Activated CD4-positive, alpha-beta T cell treated with anti-CD3 and anti-CD28 coated beads, Interleukin-2, amount 10 ng/mL, durations not matched to agents 7 days and 5 days (primary cell): ENCODE results near the gene MUC22. TPM values are rescaled to one million over a fixed set of nuclear protein-coding genes. Genes with fewer than 3 reads are reported as not detected.
"Not testable (repeated sequence)": the region's sequence is repeated elsewhere in the genome, so short reads cannot be mapped to it uniquely, and the experiment has no call there.

Source experiments
- CTCF ChIA-PET: fragments of 350-600 bp; sonication (Branson Sonifier 250); formaldehyde crosslinking; loops from one replicate; lab custom pipeline; 2021; ENCODE audit warnings: antibody characterized with exemption; lab: Charles Lee
- POLR2A ChIA-PET: fragments of 350-600 bp; sonication (Branson Sonifier 250); formaldehyde crosslinking; loops from one replicate; lab custom pipeline; 2021; ENCODE audit warnings: antibody characterized with exemption; lab: Charles Lee
- DNase-seq: peaks from one replicate; pipeline ENCODE4 v3.0.0-alpha.2; 2020
- H3K27ac Mint-ChIP-seq: one replicate; pipeline ENCODE4 v1.8.0; 2021; ENCODE audit warnings: mild to moderate bottlenecking, moderate library complexity, mixed read lengths
- H3K27me3 Mint-ChIP-seq: one replicate; pipeline ENCODE4 v1.8.0; 2021; ENCODE audit warnings: mixed read lengths
- H3K36me3 Mint-ChIP-seq: one replicate; pipeline ENCODE4 v1.8.0; 2021; ENCODE audit warnings: low read depth, mixed read lengths
- H3K4me1 Mint-ChIP-seq: one replicate; pipeline ENCODE4 v1.8.0; 2021; ENCODE audit warnings: mixed read lengths
- H3K4me3 Mint-ChIP-seq: one replicate; pipeline ENCODE4 v1.8.0; 2021; ENCODE audit warnings: mild to moderate bottlenecking, moderate library complexity, mixed read lengths
- H3K9me3 Mint-ChIP-seq: one replicate; pipeline ENCODE4 v1.8.0; 2021; ENCODE audit warnings: mixed read lengths
- total RNA-seq, 2 experiments: library from RNA; stranded (reverse); gene quantifications; one replicate each; pipeline ENCODE4 v1.2.3, GENCODE V29; 2021

Gene MUC22
- total RNA-seq, 2 experiments from 2014 or later = not detected

DNA sequence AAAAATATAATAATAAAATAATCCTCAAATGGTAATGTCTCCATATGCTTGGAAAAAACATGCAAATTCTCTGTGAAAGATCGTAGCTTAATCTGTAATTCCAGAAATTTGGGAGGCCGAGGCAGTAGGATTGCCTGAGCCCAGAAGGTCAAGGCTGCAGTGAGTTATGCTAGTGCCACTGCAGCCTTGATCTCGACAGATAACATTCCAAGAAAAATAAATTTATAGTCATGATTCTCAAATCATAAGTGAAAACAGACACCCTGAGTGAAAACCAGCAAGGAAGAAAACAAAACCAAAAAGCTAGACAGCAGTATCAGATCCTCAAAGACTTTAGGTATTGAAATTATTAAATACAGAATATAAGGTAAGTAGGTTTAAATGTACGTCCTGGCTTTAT is 30.6 kb upstream of the MUC22 start:
- DNase-seq = no peak
- ChIA-PET POLR2A (no interaction called here), CTCF (interaction anchor here (1.0 kb wide), 1 partner anchor 9 kb away, joined by 3 read pairs; no protein-coding TSS in a partner anchor)
- Mint-ChIP-seq H3K4me1 (no peaks in the 10 kb centered on the region), H3K4me3 (no peak overlapping the region), H3K9me3 (no peaks in the 10 kb centered on the region), H3K27me3 (peaks cover 30% of the 10 kb centered on the region), H3K36me3 (no peaks in the 10 kb centered on the region), H3K27ac (no peak overlapping the region)

DNA sequence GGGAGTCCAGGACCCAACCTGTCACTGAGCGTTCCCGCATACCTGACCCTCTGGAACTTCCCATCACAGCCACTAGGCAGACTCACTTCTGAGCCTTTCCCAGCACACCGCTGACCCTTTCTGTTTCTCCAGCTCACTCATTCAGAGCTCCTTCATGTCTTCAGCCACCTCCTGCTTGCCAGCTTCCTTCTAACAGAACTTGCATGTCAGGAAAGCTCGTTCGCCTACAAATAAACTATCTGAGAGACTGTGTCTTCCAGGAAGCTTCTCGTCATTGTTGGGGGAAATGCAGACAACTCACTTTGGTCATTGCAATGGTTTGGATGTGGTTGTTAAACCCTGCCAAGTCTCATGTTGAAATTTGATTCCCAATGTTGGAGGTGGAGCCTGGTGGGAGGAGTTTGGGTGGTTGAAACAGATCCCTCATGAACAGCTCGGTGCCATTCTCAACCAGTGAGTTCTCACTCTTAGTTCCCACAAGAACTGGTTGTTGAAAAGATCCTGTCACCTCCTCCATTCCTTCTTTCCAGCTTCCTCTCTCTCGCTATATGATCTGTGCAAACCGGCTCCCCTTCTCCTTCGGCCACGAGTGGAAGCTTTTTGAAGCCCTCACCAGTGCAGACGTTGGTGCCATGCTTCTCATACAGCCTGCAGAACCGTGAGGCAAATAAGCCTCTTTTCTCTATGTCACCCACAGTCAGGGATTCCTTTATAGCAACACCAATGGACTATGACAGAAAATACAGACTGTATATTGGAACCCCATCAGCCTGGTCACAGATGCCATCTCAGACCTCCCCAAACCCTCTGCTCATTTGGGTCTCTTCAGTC is 28.1 kb upstream of the MUC22 start:
- no peaks in the 10 kb centered on the region for H3K9me3 Mint-ChIP-seq
- ChIA-PET CTCF (interaction anchor here (1.3 to 1.6 kb wide), 2 partner anchors 9 to 15 kb away, joined by 3 read pairs; no protein-coding TSS in a partner anchor), POLR2A (no interaction called here)
- H3K27ac Mint-ChIP-seq = no peak overlapping the region
- DNase-seq = no peak
- peaks cover 28% of the 10 kb centered on the region for H3K27me3 Mint-ChIP-seq
- no peak overlapping the region for H3K4me3 Mint-ChIP-seq
- no peaks in the 10 kb centered on the region for H3K36me3 Mint-ChIP-seq
- no peaks in the 10 kb centered on the region for H3K4me1 Mint-ChIP-seq

DNA sequence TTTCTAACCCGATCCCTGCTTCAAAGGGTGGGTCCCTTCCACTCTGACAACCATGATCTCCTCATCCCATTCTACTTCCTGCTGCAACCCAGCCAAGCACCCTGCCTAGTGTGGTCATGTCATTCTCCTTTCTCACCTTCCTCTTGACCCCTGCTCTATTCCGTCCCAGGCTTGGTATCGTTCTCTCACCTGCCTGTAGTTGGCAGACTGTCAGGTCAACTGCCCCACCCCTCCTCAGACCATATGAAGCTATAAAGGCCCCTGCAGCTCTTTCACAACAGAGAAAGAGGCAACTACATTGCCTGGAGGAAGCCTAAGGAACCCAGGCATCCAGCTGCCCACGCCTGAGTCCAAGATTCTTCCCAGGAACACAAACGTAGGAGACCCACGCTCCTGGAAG is 26.8 kb upstream of the MUC22 start, which contains the start of gene MUC21:
MUC21 (plus strand) TSS at position 280 of the 400 bp plus-strand sequence. CDS start 241 bp downstream, outside the sequence.
- H3K9me3 Mint-ChIP-seq = no peaks in the 10 kb centered on the region
- H3K27me3 Mint-ChIP-seq = peaks cover 21% of the 10 kb centered on the region
- no peaks in the 10 kb centered on the region for H3K36me3 Mint-ChIP-seq
- no peak for DNase-seq
- ChIA-PET CTCF (interaction anchor here (1.0 kb wide), 1 partner anchor 36 kb away, joined by 3 read pairs; no protein-coding TSS in a partner anchor), POLR2A (no interaction called here)
- H3K4me3 Mint-ChIP-seq = no peak within 1 kb of the TSS
- no peaks in the 10 kb centered on the region for H3K4me1 Mint-ChIP-seq
- H3K27ac Mint-ChIP-seq = no peak within 1 kb of the TSS

DNA sequence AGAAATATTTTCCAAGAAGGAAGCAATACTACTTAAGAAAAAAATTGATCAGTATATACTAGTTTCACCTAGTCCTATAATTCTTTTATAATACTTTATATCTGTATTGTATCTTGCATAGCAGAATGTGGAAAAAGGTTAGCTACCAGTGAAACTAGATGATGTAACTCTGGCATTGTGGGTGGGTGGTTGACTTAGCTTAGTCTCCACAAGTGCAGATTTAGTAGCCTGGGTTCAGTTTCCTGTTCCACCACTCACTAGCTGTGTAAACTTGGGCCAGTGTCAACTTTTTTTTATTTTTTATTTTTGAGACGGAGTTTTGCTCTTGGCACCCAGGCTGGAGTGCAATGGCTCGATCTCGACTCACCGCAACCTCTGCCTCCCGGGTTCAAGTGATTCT is 24.8 kb upstream of the MUC22 start:
- H3K9me3 Mint-ChIP-seq = no peaks in the 10 kb centered on the region
- no peak overlapping the region for H3K4me3 Mint-ChIP-seq
- POLR2A ChIA-PET = interaction anchor here (0.6 kb wide), 1 partner anchor 19 kb away, joined by 3 read pairs; no protein-coding TSS in a partner anchor
- CTCF ChIA-PET = interaction anchor here (1.0 kb wide), 1 partner anchor 13 kb away, joined by 3 read pairs; no protein-coding TSS in a partner anchor
- no peak for DNase-seq
- no peak overlapping the region for H3K27ac Mint-ChIP-seq
- H3K36me3 Mint-ChIP-seq = no peaks in the 10 kb centered on the region
- peaks cover 10% of the 10 kb centered on the region for H3K4me1 Mint-ChIP-seq
- peaks cover 14% of the 10 kb centered on the region for H3K27me3 Mint-ChIP-seq

DNA sequence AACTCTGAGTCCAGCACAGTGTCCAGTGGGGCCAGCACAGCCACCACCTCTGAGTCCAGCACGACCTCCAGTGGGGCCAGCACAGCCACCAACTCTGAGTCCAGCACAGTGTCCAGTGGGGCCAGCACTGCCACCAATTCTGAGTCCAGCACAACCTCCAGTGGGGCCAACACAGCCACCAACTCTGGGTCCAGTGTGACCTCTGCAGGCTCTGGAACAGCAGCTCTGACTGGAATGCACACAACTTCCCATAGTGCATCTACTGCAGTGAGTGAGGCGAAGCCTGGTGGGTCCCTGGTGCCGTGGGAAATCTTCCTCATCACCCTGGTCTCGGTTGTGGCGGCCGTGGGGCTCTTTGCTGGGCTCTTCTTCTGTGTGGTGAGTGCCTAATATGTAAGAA is 23.0 kb upstream of the MUC22 start:
- no peak for DNase-seq
- CTCF ChIA-PET = interaction anchor here (1.4 kb wide), 1 partner anchor 63 kb away, joined by 3 read pairs; no protein-coding TSS in a partner anchor
- POLR2A ChIA-PET = no interaction called here
- peaks cover 17% of the 10 kb centered on the region for H3K4me1 Mint-ChIP-seq
- H3K9me3 Mint-ChIP-seq = no peaks in the 10 kb centered on the region
- H3K36me3 Mint-ChIP-seq = no peaks in the 10 kb centered on the region
- H3K27ac Mint-ChIP-seq = no peak overlapping the region
- H3K4me3 Mint-ChIP-seq = no peak overlapping the region
- H3K27me3 Mint-ChIP-seq = peaks cover 7% of the 10 kb centered on the region

DNA sequence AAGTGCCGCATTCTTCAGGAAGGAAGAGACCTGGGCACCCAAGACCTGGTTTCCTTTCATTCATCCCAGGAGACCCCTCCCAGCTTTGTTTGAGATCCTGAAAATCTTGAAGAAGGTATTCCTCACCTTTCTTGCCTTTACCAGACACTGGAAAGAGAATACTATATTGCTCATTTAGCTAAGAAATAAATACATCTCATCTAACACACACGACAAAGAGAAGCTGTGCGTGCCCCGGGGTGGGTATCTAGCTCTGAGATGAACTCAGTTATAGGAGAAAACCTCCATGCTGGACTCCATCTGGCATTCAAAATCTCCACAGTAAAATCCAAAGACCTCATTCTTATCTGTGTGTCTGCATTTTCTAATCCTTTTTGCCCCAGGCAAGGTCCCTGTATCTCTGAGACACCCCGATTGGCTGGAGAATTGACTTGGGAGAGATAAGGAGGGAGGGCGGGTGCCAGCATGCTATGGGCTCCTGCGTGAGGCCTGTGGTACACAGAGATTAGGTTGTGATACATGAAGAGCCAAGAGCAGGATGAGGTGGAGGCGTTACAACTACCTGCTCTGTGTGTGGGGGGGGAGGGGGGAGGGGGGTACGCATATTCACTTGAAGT is 22.0 kb upstream of the MUC22 start:
- no peak overlapping the region for H3K27ac Mint-ChIP-seq
- peaks cover 17% of the 10 kb centered on the region for H3K4me1 Mint-ChIP-seq
- POLR2A ChIA-PET = no interaction called here
- DNase-seq = no peak
- no peaks in the 10 kb centered on the region for H3K9me3 Mint-ChIP-seq
- H3K4me3 Mint-ChIP-seq = no peak overlapping the region
- CTCF ChIA-PET = interaction anchor here (1.2 to 1.4 kb wide), 2 partner anchors 9 to 62 kb away, joined by 3 read pairs; no protein-coding TSS in a partner anchor
- peaks cover 2% of the 10 kb centered on the region for H3K27me3 Mint-ChIP-seq
- no peaks in the 10 kb centered on the region for H3K36me3 Mint-ChIP-seq

DNA sequence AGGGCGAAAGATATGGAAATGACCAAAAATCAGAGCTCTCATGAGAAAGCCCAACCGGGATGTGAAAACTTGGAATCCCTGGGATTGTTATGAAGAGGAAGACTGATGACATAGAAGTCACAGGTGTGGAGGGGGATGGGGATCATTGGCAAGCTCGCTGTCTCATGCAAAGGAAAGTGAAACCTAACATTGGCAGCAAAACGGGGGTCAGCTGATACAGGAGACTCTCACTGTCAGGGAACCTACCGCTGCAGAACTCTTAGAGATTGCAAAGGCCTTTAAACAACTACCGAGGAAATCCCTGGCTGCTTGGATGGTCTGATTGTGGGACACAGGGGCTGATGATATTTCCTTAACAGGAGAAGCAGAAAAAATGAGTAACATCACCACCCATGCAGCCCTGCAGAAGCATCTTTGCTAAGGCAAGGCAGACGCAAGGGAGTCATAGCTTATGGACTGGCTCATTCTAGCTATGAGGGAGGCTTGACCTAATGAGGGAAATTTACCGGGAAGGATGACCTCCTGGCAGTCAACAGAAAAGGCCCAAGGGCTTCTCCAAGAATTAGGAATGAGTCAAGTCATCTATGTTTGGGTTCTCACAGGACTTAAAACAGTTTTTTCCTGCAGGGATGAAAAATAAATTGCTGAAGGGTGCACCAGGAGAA is 19.7 kb upstream of the MUC22 start:
- H3K36me3 Mint-ChIP-seq = no peaks in the 10 kb centered on the region
- H3K4me1 Mint-ChIP-seq = peaks cover 17% of the 10 kb centered on the region
- H3K27me3 Mint-ChIP-seq = no peaks in the 10 kb centered on the region
- peak overlapping the region; percentile 43 for H3K4me3 Mint-ChIP-seq
- peaks cover 2% of the 10 kb centered on the region for H3K9me3 Mint-ChIP-seq
- CTCF ChIA-PET = interaction anchor here (0.6 to 2.7 kb wide), 4 partner anchors 8 to 297 kb away, joined by 3 to 7 read pairs (median 4); no protein-coding TSS in a partner anchor
- DNase-seq = peak; percentile 58
- POLR2A ChIA-PET = no interaction called here
- H3K27ac Mint-ChIP-seq = peak overlapping the region; percentile 61

DNA sequence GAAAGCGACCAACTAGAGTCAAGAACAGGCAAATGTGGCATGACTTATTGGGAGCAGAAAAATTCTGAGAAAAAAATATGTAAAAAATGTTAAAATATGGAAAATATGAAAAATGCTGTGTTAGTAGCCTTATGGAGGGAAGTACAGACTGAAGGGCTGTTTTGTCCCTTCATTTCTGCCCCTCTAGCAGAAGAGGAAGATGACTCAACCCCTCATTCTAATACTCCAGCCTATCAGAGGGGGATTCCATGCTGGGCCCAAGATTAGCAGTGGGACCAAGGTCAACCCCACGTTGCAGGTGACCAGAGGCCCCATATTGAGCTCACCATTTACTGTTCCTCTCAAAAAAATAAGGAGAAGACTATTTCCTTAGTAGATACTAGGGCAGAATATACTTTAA is 18.4 kb upstream of the MUC22 start:
- POLR2A ChIA-PET = no interaction called here
- H3K27me3 Mint-ChIP-seq = no peaks in the 10 kb centered on the region

DNA sequence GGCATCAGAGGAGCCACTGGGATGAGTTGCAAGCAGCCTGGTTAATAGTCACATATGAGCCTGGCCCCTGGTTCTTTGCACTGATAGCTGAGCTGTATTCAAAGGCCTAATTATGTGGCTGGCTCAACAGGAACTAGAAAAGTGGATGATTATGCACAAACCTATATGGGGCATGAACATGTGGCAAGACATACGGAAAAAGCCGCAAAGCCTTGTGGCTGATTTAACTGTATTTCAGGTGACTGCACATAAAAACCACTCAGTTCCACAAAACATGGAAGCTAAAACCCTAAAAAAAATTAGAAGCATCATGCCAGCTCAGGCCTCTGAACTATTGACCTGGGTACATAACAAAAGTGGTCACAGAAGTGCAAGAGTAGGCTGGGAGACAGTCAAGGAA is 13.0 kb upstream of the MUC22 start:
- CTCF ChIA-PET = interaction anchor here (1.2 kb wide), 1 partner anchor 15 kb away, joined by 3 read pairs; no protein-coding TSS in a partner anchor
- Mint-ChIP-seq H3K9me3 (peaks cover 2% of the 10 kb centered on the region), H3K4me1 (peaks cover 2% of the 10 kb centered on the region), H3K27me3 (no peaks in the 10 kb centered on the region), H3K4me3 (no peak overlapping the region), H3K27ac (no peak overlapping the region), H3K36me3 (no peaks in the 10 kb centered on the region)
- DNase-seq = no peak
- POLR2A ChIA-PET = no interaction called here

More for the DNA sequence above, 18.4 kb upstream of the MUC22 start:
- Mint-ChIP-seq H3K4me3 (no peak overlapping the region), H3K9me3 (peaks cover 2% of the 10 kb centered on the region), H3K27ac (no peak overlapping the region), H3K36me3 (no peaks in the 10 kb centered on the region), H3K4me1 (peaks cover 17% of the 10 kb centered on the region)
- DNase-seq = no peak
- CTCF ChIA-PET = interaction anchor here (0.6 kb wide), 2 partner anchors 88 to 607 kb away, joined by 3 to 5 read pairs; no protein-coding TSS in a partner anchor

DNA sequence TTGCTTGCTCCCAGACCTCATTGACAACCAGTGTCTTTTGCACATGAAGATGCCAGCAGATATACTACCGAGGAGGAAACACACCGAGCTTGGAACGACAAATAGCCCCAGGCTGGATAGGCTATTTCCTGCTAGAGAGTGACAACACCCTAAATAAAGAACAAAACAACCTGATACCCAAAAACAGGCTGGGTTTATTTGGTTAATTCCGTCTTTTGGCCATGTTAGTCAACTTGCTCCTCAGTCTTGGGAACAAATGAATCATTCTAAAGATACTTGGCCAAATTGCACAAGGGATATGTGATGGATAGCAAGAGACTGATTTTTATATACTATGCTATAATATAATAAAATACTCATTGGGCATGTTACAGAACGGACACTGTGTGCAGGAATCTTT is 11.5 kb upstream of the MUC22 start:
- CTCF ChIA-PET = interaction anchor here (1.7 kb wide), 1 partner anchor 9 kb away, joined by 4 read pairs; no protein-coding TSS in a partner anchor
- no peaks in the 10 kb centered on the region for H3K36me3 Mint-ChIP-seq
- no peak for DNase-seq
- peaks cover 2% of the 10 kb centered on the region for H3K4me1 Mint-ChIP-seq
- no peak overlapping the region for H3K4me3 Mint-ChIP-seq
- no peaks in the 10 kb centered on the region for H3K27me3 Mint-ChIP-seq
- peaks cover 2% of the 10 kb centered on the region for H3K9me3 Mint-ChIP-seq
- no peak overlapping the region for H3K27ac Mint-ChIP-seq
- POLR2A ChIA-PET = no interaction called here

DNA sequence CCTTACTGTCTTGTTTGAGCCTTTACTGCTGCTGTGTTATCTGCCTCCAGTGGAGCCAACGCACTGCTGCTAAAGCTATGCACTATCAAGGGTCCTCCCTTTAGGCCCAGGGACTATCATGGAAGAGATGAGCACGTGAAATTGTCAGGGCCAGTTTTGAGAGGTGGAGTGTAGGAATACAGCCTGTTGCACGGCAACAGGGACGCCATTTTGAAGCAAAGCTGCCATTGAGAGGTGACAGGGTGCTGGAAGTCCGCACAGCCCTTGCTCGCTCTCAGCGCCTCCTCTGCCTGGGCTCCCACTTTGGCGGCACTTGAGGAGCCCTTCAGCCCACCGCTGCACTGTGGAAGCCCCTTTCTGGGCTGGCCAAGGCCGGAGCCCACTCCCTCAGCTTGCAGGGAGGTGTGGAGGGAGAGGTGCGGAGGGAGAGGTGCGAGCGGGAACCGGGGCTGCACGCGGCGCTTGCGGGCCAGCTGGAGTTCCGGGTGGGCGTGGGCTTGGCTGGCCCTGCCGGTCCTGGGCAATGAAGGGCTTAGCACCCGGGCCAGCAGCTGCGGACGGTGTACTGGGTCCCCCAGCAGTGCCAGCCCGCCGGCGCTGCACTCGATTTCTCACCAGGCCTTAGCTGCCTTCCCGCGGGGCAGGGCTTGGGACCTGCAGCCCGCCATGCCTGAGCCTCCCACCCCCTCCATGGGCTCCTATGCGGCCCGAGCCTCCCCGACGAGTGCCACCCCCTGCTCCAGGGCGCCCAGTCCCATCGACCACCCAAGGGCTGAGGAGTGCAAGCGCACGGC is 10.0 kb upstream of the MUC22 start:
- H3K27ac Mint-ChIP-seq, CTCF ChIA-PET, DNase-seq, H3K4me1 Mint-ChIP-seq, H3K27me3 Mint-ChIP-seq, H3K36me3 Mint-ChIP-seq, H3K4me3 Mint-ChIP-seq, POLR2A ChIA-PET, H3K9me3 Mint-ChIP-seq: not testable (repeated sequence)
